ENCODE data around the gene ATG2A.
A peak's percentile ranks its signal among the peaks of the same experiment; 100 is the strongest.

Gene ATG2A

GRCh38 chr11:64885367-64886286, 31.4 kb downstream of the ATG2A start:
- no peak for DNase-seq (ENCODE audit: low read depth in 2 of 2)

DNA sequence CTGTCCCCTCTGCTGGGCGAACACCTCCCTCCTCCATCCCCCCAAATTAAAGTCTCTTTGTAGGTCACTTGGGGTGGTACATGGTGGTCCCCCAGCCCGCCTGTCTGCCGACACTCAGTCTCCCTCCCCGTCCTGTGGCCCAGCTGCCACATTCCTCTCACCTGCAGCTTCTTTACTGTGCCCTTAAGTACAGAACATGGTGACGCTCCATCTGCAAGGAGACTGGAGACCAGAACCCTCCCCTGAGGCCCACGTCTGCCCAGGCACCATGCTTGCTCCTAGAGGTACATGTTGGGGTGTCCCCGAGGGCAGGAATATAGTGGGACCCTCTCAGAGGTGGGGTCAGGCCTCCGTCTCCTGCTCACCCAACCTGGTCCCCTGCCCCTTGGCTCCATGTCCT, 33.0 kb downstream of the ATG2A start:
- DNase-seq (ENCODE audit: low read depth in 2 of 2) = no peak

- DNase-seq (ENCODE audit: low read depth in 2 of 2) = no peak
These were observed 33.4 kb downstream of the ATG2A start for GRCh38 chr11:64883575-64883974.

- DNase-seq (ENCODE audit: low read depth in 2 of 2) = no peak
These were observed 34.8 kb downstream of the ATG2A start for GRCh38 chr11:64882243-64882642.

GRCh38 chr11:64881476-64881875, 35.5 kb downstream of the ATG2A start:
- DNase-seq (ENCODE audit: low read depth in 2 of 2) = no peak

- no peak for DNase-seq (ENCODE audit: low read depth in 2 of 2)
These were observed 36.6 kb downstream of the ATG2A start for GRCh38 chr11:64880240-64881001.

DNA sequence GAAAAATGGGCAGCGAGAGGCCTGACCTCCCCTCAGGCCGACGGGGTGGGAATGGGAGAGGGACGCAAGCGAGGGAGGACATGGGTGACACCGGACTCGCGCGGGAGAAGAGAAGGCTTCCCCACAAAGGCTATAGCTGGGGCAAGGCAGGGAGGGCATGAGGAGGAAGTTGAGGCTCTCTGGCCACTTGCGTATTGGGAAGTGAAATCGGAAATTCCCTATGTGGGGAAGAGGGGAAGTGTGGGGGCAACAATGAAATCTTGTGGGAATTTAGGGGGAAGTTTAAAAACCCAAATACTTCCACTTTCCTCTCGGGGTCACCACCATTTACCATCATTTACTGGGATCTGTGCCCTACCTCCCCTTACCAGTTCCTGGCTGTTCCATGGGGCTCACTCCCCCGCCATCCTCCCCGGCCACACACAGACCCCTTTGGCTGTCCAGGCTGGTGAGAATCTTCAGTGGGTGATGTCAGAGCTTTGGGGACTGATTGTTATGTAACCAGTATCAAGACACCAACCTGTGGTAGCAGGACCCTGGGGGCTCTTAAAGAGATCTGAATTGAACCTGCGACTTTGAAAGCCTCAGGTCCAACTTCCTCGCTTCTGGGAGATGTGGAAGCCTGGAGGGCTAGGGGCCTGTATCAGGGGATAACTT, 37.6 kb downstream of the ATG2A start:
- DNase-seq (ENCODE audit: low read depth in 2 of 2) = no peak

GRCh38 chr11:64878494-64879243, 38.3 kb downstream of the ATG2A start, which contains the start of gene EHD1:
Gene EHD1, minus strand, starts transcription at chr11:64878621. Its CDS starts 157 bp downstream, at chr11:64878464.
- peak; percentile 99 to 100 for DNase-seq (ENCODE audit: low read depth in 2 of 2)

DNA sequence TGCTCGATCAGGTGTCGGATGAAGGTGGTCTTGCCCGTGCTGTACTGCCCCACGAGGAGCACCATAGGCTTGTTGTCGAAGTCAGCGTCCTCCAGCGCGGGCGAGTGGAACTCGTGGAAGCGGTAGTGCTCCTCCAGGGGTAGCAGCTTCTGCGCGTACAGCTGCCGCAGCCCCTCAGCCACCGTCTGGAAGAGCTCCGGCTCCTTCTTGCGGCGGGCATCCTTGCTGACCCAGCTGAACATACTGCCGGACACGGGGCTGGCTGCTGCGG, 38.9 kb downstream of the ATG2A start:
- DNase-seq (ENCODE audit: low read depth in 2 of 2) = no peak

GRCh38 chr11:64877390-64878222, 39.4 kb downstream of the ATG2A start:
- DNase-seq (ENCODE audit: low read depth in 2 of 2) = no peak

- no peak for DNase-seq (ENCODE audit: low read depth in 2 of 2)
These were observed 40.1 kb downstream of the ATG2A start for GRCh38 chr11:64876835-64877341.

DNA sequence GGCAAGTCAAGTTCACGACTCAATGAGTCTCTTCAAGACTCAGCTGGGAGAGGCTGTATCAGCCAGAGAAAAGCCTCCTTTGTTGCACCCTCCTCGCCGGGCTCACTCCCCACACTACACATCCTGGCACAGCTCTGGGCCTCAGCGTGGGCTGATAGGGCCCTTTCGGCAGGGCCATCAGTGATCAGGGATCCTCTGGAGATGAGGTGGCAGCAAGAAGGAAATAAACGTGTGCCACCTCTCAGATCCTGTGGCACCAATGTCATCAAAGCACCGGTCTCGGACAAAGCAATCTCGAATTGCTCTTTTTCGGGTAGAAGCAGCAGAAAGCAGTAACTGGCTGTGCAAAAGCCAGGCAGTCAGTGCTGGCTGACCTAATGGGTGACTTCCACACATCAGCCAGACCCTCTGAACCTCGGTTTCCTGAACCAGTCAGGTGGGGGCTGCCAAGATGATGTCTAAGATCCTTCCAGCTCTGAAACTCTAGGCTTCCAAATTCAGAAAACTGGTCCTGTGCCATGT, 40.7 kb downstream of the ATG2A start:
- DNase-seq (ENCODE audit: low read depth in 2 of 2) = no peak

DNA sequence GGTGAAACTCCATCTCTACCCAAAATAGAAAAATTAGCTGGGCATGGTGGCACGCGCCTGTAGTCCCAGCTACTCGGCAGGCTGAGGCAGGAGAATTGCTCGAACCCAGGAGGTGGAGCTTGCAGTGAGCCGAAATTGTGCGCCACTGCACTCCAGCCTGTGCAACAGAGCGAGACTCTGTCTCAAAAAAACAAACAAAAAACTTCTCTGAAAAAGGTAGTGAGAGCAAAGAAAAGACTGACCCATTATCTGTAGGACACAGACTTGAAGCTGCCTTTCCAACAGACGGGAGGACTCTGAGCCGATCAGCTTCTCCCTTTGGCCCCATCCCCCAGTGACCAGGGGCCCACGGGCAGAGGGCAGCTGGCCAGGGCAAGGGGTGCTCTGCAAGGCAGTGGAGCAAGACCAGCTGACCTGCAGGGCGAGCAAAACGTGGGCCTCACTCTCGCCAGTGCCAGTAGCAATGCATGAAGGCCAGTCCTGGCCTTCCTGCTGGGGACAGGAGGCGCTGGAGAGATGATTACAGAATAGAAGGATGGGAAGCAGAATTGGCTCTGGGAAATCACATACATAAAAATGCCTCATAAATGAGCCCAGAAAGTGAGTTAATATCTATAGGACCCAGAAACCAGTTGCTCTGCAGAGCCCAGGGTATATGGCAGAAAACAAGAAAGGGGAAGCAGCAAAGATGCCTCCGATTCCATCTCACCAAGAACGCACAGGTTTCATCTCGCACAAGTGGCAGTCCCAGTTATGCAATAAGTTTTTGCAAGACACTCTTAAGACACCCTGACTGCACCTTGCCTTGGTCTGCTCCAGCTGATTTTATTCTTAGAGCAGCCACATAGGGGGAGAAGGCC, 41.4 kb downstream of the ATG2A start:
- DNase-seq (ENCODE audit: low read depth in 2 of 2) = no peak

DNA sequence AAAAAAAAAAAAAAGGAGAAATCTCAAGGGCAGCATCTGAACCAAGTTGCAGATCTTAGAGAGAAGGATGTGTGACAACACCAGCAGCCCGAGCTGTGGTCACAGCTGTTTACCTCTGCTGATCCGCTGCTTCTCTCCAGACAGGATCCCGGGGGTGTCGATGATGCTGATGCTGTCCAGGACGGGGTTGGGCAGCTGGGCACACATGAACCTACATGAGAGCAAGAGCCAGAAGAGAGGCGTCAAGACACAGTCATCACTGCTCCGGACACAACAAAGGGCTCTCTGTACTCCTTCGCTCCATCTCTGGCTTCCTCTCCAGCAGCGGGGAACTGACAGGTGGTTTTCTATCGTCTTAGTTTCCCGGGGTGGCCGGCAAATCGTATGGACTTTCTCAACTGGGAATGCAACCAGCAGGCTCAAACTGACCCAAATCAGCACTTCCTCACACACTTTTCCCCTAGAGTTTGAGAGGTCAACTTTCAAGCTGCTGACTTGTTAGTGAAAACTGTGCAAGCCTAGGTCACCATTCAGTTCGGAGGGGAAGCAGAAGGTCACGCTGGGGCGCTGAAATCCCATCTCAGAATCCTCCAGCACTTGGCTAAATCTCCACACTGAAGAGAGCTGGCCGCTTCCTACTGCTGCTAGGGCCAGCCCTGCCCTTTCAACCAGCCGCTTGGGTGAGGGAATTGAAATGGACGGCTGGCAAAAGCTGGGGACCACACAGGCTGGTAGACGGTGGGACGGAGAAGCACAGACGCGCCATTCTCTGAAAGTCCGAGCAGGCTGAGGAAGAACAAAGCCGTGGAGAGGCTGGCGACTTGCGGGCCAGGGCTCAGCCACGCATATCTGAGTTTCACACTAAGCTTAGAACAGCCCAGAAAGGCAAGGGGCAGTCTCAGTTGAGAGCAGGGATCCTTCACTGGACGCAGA, 42.4 kb downstream of the ATG2A start:
- no peak for DNase-seq (ENCODE audit: low read depth in 2 of 2)

GRCh38 chr11:64872790-64873488, 44.1 kb downstream of the ATG2A start:
- DNase-seq (ENCODE audit: low read depth in 2 of 2) = no peak

DNA sequence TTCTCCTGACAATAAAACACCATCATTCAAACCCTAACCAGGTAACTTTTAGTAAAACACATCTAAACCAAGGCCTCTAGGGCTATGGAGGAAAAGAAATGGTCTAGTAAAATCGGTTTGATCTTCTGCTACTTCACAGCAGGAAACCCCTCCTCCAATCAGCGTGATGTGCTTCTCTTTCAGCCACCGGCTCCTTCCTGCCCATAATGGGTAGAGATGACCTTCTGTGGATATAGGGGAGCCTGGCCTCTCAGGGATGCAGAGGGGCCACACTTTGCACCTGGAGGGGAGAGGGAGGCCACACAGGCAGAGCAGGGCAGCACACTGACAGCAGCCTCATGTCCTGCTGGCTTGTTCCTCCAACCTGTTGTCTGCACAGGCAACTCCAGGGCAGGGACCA, 45.5 kb downstream of the ATG2A start:
- no peak for DNase-seq (ENCODE audit: low read depth in 2 of 2)

DNA sequence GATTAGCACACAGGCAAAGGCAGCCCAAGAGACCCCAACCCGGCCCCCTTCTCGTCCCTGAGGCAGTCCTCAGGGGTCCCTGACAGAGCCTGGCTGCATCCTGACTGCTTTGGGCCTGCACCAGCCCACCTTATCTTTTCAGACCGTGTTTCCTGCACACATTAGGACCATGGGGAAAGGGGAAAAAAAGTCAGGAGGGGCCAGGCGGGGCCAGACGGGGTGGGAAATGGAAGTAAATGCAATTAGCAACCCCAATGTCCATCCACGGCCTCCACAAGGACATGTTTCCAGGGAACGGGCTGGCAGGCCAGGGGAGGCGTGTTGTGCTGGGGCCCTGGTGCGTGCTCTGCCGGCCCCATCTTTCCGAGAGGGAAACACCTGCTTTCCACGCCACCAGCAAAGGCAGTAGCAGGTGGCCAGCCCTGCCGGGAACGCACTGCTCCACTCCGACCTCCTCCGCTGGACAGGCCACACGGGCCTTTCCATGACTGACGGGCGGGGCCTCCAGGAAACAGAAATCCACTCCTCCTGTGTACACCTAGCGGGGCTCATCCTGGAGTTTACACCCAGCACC, 46.0 kb downstream of the ATG2A start:
- no peak for DNase-seq (ENCODE audit: low read depth in 2 of 2)
